Retinal pigment epithelial cell (primary cell): ENCODE data around the gene KCNC3.

Experiments
- DNase-seq: peaks from one replicate; pipeline ENCODE4 v3.0.0-alpha.2; 2010; ENCODE audit warnings: low read depth
- H3K4me3 ChIP-seq: 2 replicates; pipeline ENCODE4 v1.5.1; 2011; ENCODE audit warnings: mild to moderate bottlenecking, low read length, control low read depth, moderate library complexity
- CTCF ChIP-seq: conservative IDR thresholded peaks from 2 replicates; pipeline ENCODE4 v1.5.1; 2011; ENCODE audit warnings: low read depth, low read length, control low read depth, inconsistent platforms

KCNC3 gene

GRCh38 chr19:50328873-50329145 is 368 bp downstream of the KCNC3 start:
- no peak overlapping the region for H3K4me3 ChIP-seq
- DNase-seq, result no peak
- peak; percentile 3 for TF ChIP-seq CTCF

- TF ChIP-seq CTCF, result no peak
- DNase-seq, result no peak
- no peak overlapping the region for H3K4me3 ChIP-seq
These were observed 829 bp downstream of the KCNC3 start for GRCh38 chr19:50328224-50328872.

- no peak overlapping the region for H3K4me3 ChIP-seq
- DNase-seq, result no peak
- TF ChIP-seq CTCF, result no peak
These were observed 1.5 kb downstream of the KCNC3 start for GRCh38 chr19:50327461-50328223.

GRCh38 chr19:50327013-50327412 is 2.2 kb downstream of the KCNC3 start:
- no peak overlapping the region for H3K4me3 ChIP-seq
- TF ChIP-seq CTCF, result no peak
- DNase-seq, result no peak

GRCh38 chr19:50326101-50326664 is 3.0 kb downstream of the KCNC3 start:
- TF ChIP-seq CTCF, result no peak
- no peak for DNase-seq
- H3K4me3 ChIP-seq, result no peak overlapping the region

- TF ChIP-seq CTCF, result no peak
- no peak overlapping the region for H3K4me3 ChIP-seq
- no peak for DNase-seq
These were observed 3.7 kb downstream of the KCNC3 start for GRCh38 chr19:50325310-50326100.
